AG04449 (cell line): ENCODE data around the gene SCRN3.

Experiments
- CTCF ChIA-PET: fragments of 350-600 bp; formaldehyde crosslinking; extraction: SDS; loops from one replicate; lab custom pipeline; 2021; ENCODE audit warnings: antibody characterized with exemption; lab: Yijun Ruan, JAX
- POLR2A ChIA-PET: fragments of 400-600, 350-600 bp; formaldehyde crosslinking; extraction: SDS; loops from one replicate; lab custom pipeline; 2020; ENCODE audit warnings: antibody characterized with exemption, inconsistent platforms; lab: Yijun Ruan, JAX
- DNase-seq: peaks from one replicate; pipeline ENCODE4 v3.0.0-alpha.2; 2010; ENCODE audit warnings: low read depth, low spot score
- H3K4me3 ChIP-seq: 2 replicates; pipeline ENCODE4 v1.5.1; 2011; ENCODE audit warnings: low read depth, mild to moderate bottlenecking, control low read depth, low read length
- CTCF ChIP-seq: IDR thresholded peaks from one replicate; pipeline ENCODE4 v1.5.1; 2011; ENCODE audit warnings: mild to moderate bottlenecking, moderate library complexity, low read length, control low read depth, inconsistent platforms; ENCODE audit not compliant: insufficient read depth; ENCODE audit errors: missing control alignments

The SCRN3 gene

DNA sequence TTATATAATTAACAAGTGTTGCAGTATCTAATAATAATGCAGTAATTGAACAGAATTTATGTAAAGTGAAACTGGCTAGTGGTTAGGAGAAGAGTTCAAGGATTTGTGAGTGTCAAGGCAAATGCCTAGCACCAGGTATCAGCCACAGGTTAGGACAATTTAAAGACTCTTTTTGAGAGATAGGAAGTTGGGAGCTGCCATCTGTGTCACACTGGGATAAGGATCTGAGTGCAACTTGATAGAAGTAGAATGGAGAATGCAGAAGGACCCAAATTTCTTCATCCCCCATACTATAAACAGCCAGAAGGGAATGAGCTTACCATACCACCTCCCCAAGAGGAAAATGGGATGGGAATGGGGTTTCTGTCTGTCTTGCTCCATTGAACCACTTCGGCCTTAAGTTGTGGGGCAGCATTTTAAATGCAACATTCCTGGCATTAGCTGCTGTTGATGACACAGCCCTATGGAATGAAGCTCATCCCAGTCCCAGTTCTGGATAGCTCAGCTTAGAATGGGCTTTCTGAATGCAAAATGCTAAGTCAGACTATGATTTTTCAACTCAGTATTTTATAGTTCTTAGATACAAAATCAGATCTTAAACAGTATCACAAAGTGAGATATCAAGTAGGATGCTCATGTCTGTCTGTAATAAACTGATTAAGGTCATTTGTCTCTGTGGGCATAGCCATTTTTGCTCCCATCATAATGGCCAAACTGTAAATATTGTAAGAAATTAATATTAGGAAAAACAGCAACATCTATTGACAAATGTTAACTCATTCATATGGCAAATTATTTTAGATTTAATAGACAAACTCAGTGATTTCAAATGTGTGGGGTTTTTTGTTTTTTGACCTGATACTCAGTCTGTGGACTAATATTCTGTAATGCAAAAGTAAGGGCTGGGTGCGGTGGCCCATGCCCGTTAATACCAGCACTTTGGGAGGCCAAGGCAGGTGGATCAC, 47.3 kb downstream of the SCRN3 start:
- POLR2A ChIA-PET: interaction anchor here (0.8 kb wide), 1 partner anchor 20 kb away, joined by 3 read pairs; no protein-coding TSS in a partner anchor

GRCh38 chr2:174444761-174445160, 49.2 kb downstream of the SCRN3 start:
- POLR2A ChIA-PET: no interaction called here
- no peak overlapping the region for H3K4me3 ChIP-seq
- no peak for DNase-seq
- TF ChIP-seq CTCF: no peak
- CTCF ChIA-PET: interaction anchor here (0.7 to 3.4 kb wide), 2 partner anchors 18 to 1417 kb away, joined by 3 to 20 read pairs; no protein-coding TSS in a partner anchor

More for the DNA sequence above, 47.3 kb downstream of the SCRN3 start:
- peak; percentile 60 for DNase-seq
- no peak overlapping the region for H3K4me3 ChIP-seq
- no peak for TF ChIP-seq CTCF
- CTCF ChIA-PET: interaction anchor here (0.8 kb wide), 1 partner anchor 20 kb away, joined by 3 read pairs; no protein-coding TSS in a partner anchor

DNA sequence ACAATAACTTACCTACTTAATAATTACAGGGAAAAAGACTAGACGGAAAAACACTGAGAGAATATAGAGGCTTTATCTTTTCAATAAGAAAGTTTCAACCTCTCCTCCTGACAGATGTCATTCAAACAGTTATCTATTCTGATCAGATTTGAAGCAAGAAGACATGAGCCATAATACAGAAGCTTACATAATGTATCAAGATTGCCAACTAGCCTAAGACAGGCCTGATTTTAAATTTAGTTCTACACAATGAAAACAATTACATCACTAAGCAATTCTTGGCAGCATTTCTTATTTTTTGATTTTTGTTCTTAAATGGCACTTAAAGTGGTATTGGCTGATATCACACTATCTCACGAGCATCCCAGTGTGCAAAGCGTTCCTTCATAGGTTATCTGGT, 49.7 kb downstream of the SCRN3 start:
- no peak for DNase-seq
- ChIA-PET CTCF (interaction anchor here (3.4 kb wide), 1 partner anchor 17 kb away, joined by 20 read pairs; no protein-coding TSS in a partner anchor), POLR2A (no interaction called here)
- no peak for TF ChIP-seq CTCF
- no peak overlapping the region for H3K4me3 ChIP-seq

DNA sequence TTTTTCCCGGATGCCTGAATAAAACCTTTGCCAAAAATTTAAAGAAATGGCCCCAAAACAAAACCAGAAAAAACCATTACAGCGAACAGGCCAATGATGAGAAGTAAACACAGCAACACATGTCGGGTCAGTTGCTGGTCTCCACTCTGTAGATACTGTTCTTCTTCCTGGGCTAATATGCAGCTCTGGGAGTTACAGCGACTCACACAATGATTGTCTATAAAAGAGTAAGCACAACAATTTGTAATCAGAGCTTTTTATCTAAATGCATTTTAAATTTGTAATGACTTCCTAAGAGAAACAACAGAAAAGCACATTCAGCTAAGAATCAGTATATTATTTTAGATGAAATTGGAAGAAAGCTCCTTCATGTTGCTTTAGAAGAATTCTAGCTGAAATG, 51.0 kb downstream of the SCRN3 start:
- TF ChIP-seq CTCF: no peak
- no peak overlapping the region for H3K4me3 ChIP-seq
- ChIA-PET CTCF (interaction anchor here (3.4 kb wide), 1 partner anchor 16 kb away, joined by 20 read pairs; no protein-coding TSS in a partner anchor), POLR2A (no interaction called here)
- no peak for DNase-seq

- DNase-seq: no peak
- CTCF ChIA-PET: interaction anchor here (3.4 kb wide), 1 partner anchor 13 kb away, joined by 18 read pairs; no protein-coding TSS in a partner anchor
- TF ChIP-seq CTCF: no peak
- POLR2A ChIA-PET: no interaction called here
- H3K4me3 ChIP-seq: no peak overlapping the region
Observed at GRCh38 chr2:174449033-174449432, 53.5 kb downstream of the SCRN3 start.
